ENCODE results near the gene TGFBR2. TPM values are rescaled to one million over a fixed set of nuclear protein-coding genes. Genes with fewer than 3 reads are reported as not detected.

Gene TGFBR2
- total RNA-seq, 4 donors from 2014 or later = 120 to 418 (median 218) TPM

DNA sequence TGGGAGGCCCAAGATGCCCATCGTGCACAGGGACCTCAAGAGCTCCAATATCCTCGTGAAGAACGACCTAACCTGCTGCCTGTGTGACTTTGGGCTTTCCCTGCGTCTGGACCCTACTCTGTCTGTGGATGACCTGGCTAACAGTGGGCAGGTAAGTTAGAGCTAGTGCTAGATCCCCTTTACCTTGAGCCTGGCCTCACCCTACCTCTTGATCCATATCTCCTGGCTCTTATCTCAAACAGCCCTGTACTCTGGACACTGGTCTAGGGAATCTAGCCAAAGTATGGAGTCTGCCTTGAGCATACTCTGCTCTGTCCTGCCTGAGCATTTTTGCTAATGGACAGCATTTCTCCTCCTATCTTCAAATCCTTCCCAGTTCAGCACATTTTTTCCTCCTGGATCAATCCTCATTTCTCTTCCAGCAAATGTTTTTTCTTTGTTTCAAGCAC lies 65.9 kb downstream of the TGFBR2 start:
- WGBS, 2 donors = 94 to 98% methylated on average over 4 of the region's 4 CpGs
- DNase-seq = no peak
- Histone ChIP-seq H3K36me3 (peaks cover 24 to 26% of the 10 kb centered on the region in 2 donors), H3K4me3 (replicated peaks in 1 of 3) (no peak overlapping the region), H3K9me3 (no peaks in the 10 kb centered on the region), H3K4me1 (peaks cover 13 to 18% of the 10 kb centered on the region in 2 donors), H3K27ac (no peak overlapping the region), H3K27me3 (no peaks in the 10 kb centered on the region)
- no peak for TF ChIP-seq POLR2A (IDR thresholded peaks at IDR 0.05)
- TF ChIP-seq, protein P1, sequence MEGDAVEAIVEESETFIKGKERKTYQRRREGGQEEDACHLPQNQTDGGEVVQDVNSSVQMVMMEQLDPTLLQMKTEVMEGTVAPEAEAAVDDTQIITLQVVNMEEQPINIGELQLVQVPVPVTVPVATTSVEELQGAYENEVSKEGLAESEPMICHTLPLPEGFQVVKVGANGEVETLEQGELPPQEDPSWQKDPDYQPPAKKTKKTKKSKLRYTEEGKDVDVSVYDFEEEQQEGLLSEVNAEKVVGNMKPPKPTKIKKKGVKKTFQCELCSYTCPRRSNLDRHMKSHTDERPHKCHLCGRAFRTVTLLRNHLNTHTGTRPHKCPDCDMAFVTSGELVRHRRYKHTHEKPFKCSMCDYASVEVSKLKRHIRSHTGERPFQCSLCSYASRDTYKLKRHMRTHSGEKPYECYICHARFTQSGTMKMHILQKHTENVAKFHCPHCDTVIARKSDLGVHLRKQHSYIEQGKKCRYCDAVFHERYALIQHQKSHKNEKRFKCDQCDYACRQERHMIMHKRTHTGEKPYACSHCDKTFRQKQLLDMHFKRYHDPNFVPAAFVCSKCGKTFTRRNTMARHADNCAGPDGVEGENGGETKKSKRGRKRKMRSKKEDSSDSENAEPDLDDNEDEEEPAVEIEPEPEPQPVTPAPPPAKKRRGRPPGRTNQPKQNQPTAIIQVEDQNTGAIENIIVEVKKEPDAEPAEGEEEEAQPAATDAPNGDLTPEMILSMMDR (IDR thresholded peaks at IDR 0.05) = no peak
- intact Hi-C loops (cut with DNase I) = no loop called here

DNA sequence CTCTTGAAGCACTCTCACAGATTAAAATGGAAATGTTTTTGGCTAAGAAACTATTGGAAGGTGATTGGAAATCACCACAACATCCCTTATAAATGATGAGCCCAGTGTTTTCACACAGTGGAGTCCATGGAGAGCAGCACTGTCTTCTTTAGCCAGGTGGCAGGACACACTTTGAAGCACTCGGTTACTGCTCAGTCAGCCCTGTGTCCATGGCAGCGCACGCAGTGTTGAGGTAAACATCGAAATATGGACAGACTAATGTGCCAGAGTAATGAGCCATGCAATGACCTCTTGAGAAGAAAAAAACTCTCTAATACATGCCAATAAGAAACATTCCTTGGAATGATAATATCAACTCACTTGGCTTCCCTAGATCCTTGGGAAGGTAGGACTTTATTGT lies 66.6 kb downstream of the TGFBR2 start:
- H3K4me1 ChIP-seq = peaks cover 7 to 12% of the 10 kb centered on the region in 2 donors
- 83 to 92% methylated on average over 4 of the region's 4 CpGs for WGBS, 2 donors
- intact Hi-C loops (cut with DNase I) = no loop called here
- no peak overlapping the region for H3K4me3 ChIP-seq (replicated peaks in 1 of 3)
- H3K27ac ChIP-seq = no peak overlapping the region
- H3K36me3 ChIP-seq = peaks cover 24 to 26% of the 10 kb centered on the region in 2 donors
- DNase-seq = no peak
- no peaks in the 10 kb centered on the region for H3K9me3 ChIP-seq
- H3K27me3 ChIP-seq = no peaks in the 10 kb centered on the region
- TF ChIP-seq POLR2A (IDR thresholded peaks at IDR 0.05) = no peak
- TF ChIP-seq, protein P1 (IDR thresholded peaks at IDR 0.05) = no peak

DNA sequence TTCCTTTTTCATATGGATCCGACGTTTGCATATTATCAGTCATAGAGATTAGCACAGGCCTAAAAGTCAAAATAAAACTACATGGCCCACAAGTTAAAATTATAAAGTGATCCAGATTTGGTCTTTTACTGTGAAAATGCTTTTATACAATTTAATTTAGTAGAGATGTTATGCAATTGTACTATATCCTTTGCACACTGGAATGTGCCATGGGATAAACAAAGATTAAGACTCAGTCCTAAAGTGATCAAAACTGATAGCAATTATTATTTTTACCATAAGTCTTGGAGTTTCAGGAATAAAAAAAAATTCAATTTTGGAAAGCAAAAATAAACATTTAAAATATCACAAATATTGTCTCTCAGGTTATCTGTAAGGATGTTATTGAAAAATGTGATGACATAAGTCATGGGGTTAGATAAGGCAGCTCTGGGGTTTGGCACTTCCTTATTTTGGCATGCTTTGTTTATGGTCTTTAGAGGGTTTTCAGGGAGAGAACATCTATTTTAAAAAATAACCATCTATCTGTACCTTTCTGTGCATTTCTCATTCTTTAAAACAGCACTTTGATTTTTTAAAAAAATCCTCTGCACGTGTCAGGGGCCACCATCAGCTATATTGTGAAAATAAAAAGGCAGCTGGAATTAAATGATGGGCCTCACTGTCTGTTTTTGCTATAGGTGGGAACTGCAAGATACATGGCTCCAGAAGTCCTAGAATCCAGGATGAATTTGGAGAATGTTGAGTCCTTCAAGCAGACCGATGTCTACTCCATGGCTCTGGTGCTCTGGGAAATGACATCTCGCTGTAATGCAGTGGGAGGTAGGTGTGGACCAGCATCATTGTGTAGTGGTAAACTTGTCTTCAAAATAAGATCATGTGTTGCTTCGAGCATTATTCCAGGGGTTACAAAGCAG lies 67.3 kb downstream of the TGFBR2 start:
- H3K27ac ChIP-seq = no peak overlapping the region
- intact Hi-C loops (cut with DNase I) = no loop called here

DNA sequence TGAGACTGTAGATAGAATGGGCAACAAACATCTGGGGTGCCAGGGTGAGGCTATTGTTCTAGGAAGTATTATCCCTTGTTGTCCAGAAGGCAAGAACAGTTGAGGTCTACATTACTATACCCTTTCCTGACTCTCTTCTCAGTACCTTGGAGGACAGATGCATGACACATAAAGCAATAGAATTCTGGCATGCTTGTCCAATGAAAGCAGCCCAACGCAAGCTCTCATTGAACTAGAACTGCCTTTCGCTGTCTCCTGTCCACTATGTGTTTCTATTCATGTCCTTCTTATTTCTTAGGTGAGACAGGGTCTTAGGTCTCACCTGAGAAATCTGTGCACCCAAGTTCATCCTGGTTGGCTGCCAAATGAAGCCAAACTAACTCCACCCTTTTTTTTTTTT lies 68.6 kb downstream of the TGFBR2 start:
- H3K9me3 ChIP-seq = no peaks in the 10 kb centered on the region
- 97 to 98% methylated on average over 2 of the region's 2 CpGs for WGBS, 2 donors
- no peak for DNase-seq
- H3K27me3 ChIP-seq = no peaks in the 10 kb centered on the region
- no peak for TF ChIP-seq POLR2A (IDR thresholded peaks at IDR 0.05)
- TF ChIP-seq, protein P1 (IDR thresholded peaks at IDR 0.05) = no peak
- intact Hi-C loops (cut with DNase I) = no loop called here
- H3K36me3 ChIP-seq = peaks cover 32 to 37% of the 10 kb centered on the region in 2 donors
- peaks cover 7 to 20% of the 10 kb centered on the region in 2 donors for H3K4me1 ChIP-seq
- H3K4me3 ChIP-seq (replicated peaks in 1 of 3) = no peak overlapping the region
- H3K27ac ChIP-seq = no peak overlapping the region

More for the DNA sequence above, 67.3 kb downstream of the TGFBR2 start:
- DNase-seq = no peak
- Histone ChIP-seq H3K36me3 (peaks cover 25 to 30% of the 10 kb centered on the region in 2 donors), H3K27me3 (no peaks in the 10 kb centered on the region), H3K4me1 (peaks cover 7 to 9% of the 10 kb centered on the region in 2 donors), H3K9me3 (no peaks in the 10 kb centered on the region), H3K4me3 (replicated peaks in 1 of 3) (no peak overlapping the region)
- TF ChIP-seq, protein P1 (IDR thresholded peaks at IDR 0.05) = no peak
- TF ChIP-seq POLR2A (IDR thresholded peaks at IDR 0.05) = no peak
- 90 to 91% methylated on average over 6 of the region's 6 CpGs for WGBS, 2 donors

DNA sequence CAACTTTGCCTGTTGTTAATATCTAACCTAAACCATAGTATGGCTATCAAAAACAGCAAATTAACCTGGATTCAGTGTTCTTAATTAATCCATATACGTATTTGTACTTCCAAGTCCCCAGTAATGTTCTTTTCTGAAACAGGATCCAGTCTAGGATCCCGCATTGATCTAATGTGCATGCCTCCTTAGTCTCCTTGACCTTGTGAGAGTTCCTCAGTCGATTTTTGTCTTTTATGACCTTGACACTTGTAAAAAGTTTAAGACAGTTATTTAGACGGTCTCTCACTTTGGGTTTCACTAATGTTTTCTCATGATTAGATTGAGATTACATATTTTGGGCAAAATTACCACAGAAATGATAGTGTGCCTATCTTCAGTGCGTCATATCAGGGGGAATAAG lies 69.4 kb downstream of the TGFBR2 start:
- H3K4me1 ChIP-seq = peaks cover 7 to 24% of the 10 kb centered on the region in 2 donors
- peaks cover 32 to 37% of the 10 kb centered on the region in 2 donors for H3K36me3 ChIP-seq
- H3K27me3 ChIP-seq = no peaks in the 10 kb centered on the region
- H3K27ac ChIP-seq = no peak overlapping the region
- H3K9me3 ChIP-seq = no peaks in the 10 kb centered on the region
- intact Hi-C loops (cut with DNase I) = no loop called here
- 94 to 95% methylated on average over 5 of the region's 5 CpGs for WGBS, 2 donors
- DNase-seq = no peak
- H3K4me3 ChIP-seq (replicated peaks in 1 of 3) = no peak overlapping the region
- TF ChIP-seq, protein P1 (IDR thresholded peaks at IDR 0.05) = no peak
- TF ChIP-seq POLR2A (IDR thresholded peaks at IDR 0.05) = no peak
